HEK293 (cell line): Measurements from ENCODE around the gene CLCNKA.

ENCODE experiments used
- EGR2 ChIP-seq: fragments of 450-650 bp; formaldehyde crosslinking; IDR thresholded peaks from 2 replicates; pipeline ENCODE4 v1.5.1; 2016; ENCODE audit warnings: low read depth, missing biosample characterization, missing genetic modification characterization
- SP7 ChIP-seq: fragments of 450-650 bp; formaldehyde crosslinking; IDR thresholded peaks from 2 replicates; pipeline ENCODE4 v1.5.1; 2016; ENCODE audit warnings: missing biosample characterization, missing genetic modification characterization
- ZBTB20 ChIP-seq: fragments of 450-650 bp; formaldehyde crosslinking; IDR thresholded peaks from 2 replicates; pipeline ENCODE4 v1.5.1; 2016; ENCODE audit warnings: missing biosample characterization, missing genetic modification characterization
- ZBTB7A ChIP-seq: fragments of 450-650 bp; formaldehyde crosslinking; IDR thresholded peaks from 2 replicates; pipeline ENCODE4 v1.5.1; 2016; ENCODE audit warnings: low read depth, missing biosample characterization, missing genetic modification characterization
- ZNF223 ChIP-seq: fragments of 450-650 bp; formaldehyde crosslinking; IDR thresholded peaks from 2 replicates; pipeline ENCODE4 v1.5.1; 2016; ENCODE audit warnings: missing biosample characterization, missing genetic modification characterization
- TF ChIP-seq, protein P1 (sequence below): fragments of 450-650 bp; formaldehyde crosslinking; IDR thresholded peaks from 2 replicates; pipeline ENCODE4 v1.5.1; 2016; ENCODE audit warnings: missing biosample characterization, missing genetic modification characterization, borderline replicate concordance
- TF ChIP-seq, protein P2 (sequence below): fragments of 450-650 bp; formaldehyde crosslinking; IDR thresholded peaks from 2 replicates; pipeline ENCODE4 v1.5.1; 2016; ENCODE audit warnings: missing biosample characterization, missing genetic modification characterization

DNA sequence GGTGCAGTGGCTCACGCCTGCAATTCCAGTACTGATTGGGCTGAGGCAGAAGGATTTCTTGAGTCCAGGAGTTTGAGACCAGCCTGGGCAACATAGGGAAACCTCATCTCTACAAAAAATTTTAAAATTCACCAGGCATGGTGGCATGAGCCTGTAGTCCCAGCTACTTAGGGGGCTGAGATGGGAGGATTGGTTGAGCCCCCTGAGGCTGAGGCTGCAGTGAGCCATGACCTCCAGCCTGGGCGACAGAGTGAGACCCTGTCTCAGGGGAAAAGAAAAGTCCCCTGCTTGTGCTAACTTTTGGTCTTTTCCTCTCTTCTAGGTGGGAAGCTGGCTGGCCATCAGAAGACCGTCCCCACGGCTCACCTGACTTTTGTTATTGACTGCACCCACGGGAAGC is 16.2 kb upstream of the CLCNKA start:
- no peak for TF ChIP-seq EGR2 (tag by site-specific recombination)
- no peak for TF ChIP-seq ZBTB20 (tag by site-specific recombination)
- TF ChIP-seq, protein P1, sequence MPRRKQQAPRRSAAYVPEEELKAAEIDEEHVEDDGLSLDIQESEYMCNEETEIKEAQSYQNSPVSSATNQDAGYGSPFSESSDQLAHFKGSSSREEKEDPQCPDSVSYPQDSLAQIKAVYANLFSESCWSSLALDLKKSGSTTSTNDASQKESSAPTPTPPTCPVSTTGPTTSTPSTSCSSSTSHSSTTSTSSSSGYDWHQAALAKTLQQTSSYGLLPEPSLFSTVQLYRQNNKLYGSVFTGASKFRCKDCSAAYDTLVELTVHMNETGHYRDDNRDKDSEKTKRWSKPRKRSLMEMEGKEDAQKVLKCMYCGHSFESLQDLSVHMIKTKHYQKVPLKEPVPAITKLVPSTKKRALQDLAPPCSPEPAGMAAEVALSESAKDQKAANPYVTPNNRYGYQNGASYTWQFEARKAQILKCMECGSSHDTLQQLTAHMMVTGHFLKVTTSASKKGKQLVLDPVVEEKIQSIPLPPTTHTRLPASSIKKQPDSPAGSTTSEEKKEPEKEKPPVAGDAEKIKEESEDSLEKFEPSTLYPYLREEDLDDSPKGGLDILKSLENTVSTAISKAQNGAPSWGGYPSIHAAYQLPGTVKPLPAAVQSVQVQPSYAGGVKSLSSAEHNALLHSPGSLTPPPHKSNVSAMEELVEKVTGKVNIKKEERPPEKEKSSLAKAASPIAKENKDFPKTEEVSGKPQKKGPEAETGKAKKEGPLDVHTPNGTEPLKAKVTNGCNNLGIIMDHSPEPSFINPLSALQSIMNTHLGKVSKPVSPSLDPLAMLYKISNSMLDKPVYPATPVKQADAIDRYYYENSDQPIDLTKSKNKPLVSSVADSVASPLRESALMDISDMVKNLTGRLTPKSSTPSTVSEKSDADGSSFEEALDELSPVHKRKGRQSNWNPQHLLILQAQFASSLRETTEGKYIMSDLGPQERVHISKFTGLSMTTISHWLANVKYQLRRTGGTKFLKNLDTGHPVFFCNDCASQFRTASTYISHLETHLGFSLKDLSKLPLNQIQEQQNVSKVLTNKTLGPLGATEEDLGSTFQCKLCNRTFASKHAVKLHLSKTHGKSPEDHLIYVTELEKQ (tag by site-specific recombination): no peak
- TF ChIP-seq ZNF223 (tag by site-specific recombination): no peak
- no peak for TF ChIP-seq SP7
- TF ChIP-seq, protein P2, sequence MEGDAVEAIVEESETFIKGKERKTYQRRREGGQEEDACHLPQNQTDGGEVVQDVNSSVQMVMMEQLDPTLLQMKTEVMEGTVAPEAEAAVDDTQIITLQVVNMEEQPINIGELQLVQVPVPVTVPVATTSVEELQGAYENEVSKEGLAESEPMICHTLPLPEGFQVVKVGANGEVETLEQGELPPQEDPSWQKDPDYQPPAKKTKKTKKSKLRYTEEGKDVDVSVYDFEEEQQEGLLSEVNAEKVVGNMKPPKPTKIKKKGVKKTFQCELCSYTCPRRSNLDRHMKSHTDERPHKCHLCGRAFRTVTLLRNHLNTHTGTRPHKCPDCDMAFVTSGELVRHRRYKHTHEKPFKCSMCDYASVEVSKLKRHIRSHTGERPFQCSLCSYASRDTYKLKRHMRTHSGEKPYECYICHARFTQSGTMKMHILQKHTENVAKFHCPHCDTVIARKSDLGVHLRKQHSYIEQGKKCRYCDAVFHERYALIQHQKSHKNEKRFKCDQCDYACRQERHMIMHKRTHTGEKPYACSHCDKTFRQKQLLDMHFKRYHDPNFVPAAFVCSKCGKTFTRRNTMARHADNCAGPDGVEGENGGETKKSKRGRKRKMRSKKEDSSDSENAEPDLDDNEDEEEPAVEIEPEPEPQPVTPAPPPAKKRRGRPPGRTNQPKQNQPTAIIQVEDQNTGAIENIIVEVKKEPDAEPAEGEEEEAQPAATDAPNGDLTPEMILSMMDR (tag by site-specific recombination): no peak
- TF ChIP-seq ZBTB7A (tag by site-specific recombination): no peak
